Adrenal gland (tissue), 12 donors: ENCODE measurements around the gene IQCB1. TPM values are rescaled to one million over a fixed set of nuclear protein-coding genes. Genes with fewer than 3 reads are reported as not detected.

Experiments used
- DNase-seq, 7 donors: peaks; one replicate each; pipeline ENCODE4 v3.0.0-alpha.2; 2019 to 2020
- H3K27ac ChIP-seq, 5 donors: fragments of 200-600 bp; sonication (generic) in 4 of 5; 1 replicate in 3 of 5; 2 replicates in 2 of 5; pipeline versions ENCODE4 v1.5.1 to v1.8.0; 2016 to 2020; ENCODE audit warnings: mild to moderate bottlenecking in 1 of 5
- H3K27me3 ChIP-seq: fragments of 200-600 bp; 2 replicates; pipeline ENCODE4 v1.8.0; 2021
- H3K36me3 ChIP-seq, 2 donors: fragments of 200-600 bp; replicated peaks in 1 of 2; 1 replicate in 1 of 2; 2 replicates in 1 of 2; pipeline versions ENCODE4 v1.5.1 to v1.8.0; 2018 to 2022
- H3K4me1 ChIP-seq, 2 donors: fragments of 200-600 bp; replicated peaks in 1 of 2; 1 replicate in 1 of 2; 2 replicates in 1 of 2; pipeline versions ENCODE4 v1.5.1 to v1.8.0; 2018 to 2021
- H3K4me3 ChIP-seq, 4 donors: fragments of 200-600 bp; sonication (generic) in 3 of 4; one replicate each; pipeline ENCODE4 v1.5.1; 2016 to 2018
- H3K9me3 ChIP-seq, 3 donors: fragments of 200-600 bp; sonication (generic) in 1 of 3; replicated peaks in 1 of 3; 1 replicate in 2 of 3; 2 replicates in 1 of 3; pipeline versions ENCODE4 v1.5.1 to v1.8.0; 2016 to 2021
- CTCF ChIP-seq, 6 experiments: fragments of 450-650 bp in 4 of 6; fragments of 200-600 bp in 2 of 6; sonication (generic) in 1 of 6; IDR thresholded peaks; 1 replicate in 5 of 6; 2 replicates in 1 of 6; pipeline versions ENCODE4 v1.5.1 to v1.8.0; 2016 to 2021; ENCODE audit warnings: antibody characterized with exemption in 6 of 6, mild to moderate bottlenecking in 2 of 6, moderate library complexity in 1 of 6
- POLR2A ChIP-seq, 2 donors: fragments of 450-650 bp; IDR thresholded peaks; one replicate each; pipeline ENCODE4 v1.6.1; 2017; ENCODE audit warnings: antibody characterized with exemption in 2 of 2, mild to moderate bottlenecking in 2 of 2, moderate library complexity in 1 of 2
- WGBS, 4 donors: extraction: QIAGEN DNeasy Blood & Tissue Kit in 2 of 4; methylation state at CpG; one replicate each; pipeline versions ENCODE4 v1.1.5 to v1.1.7; 2013 to 2017; 5-methylcytosine and 5-hydroxymethylcytosine counted together
- intact Hi-C, 2 donors: fragments of 100-400 bp; cut with DNase I; formaldehyde crosslinking; loops; one replicate each; pipeline versions ENCODE4 v1.14.1 to v1.15.0; 2022 to 2023
- polyA plus RNA-seq, 3 donors: library from polyadenylated mRNA; stranded (reverse); fragments of 200-250 nt in 2 of 3; fragments of 350-450 nt in 1 of 3; fragmentation: Illumina TruSeq in 1 of 3; extraction: RNeasy Lipid Tissue Mini Kit (QIAGEN cat#74804) in 1 of 3; gene quantifications; one replicate each; pipeline ENCODE4 v1.2.3, GENCODE V29; 2013 to 2014
- total RNA-seq, 9 donors: library from RNA; depleted of rRNA in 4 of 9; stranded (reverse); fragments of >200 nt in 4 of 9; fragments of 120-200 nt in 1 of 9; fragmentation: NEBNext Ultra II Directional in 1 of 9; extraction: Animal tissue kit (Norgen Biotek cat#: 25700) in 1 of 9; gene quantifications; one replicate each; pipeline versions ENCODE4 v1.1.0 to v1.2.4, GENCODE V29; 2013 to 2023
- donor health status: healthy with polysubstance abuse.
- donor health status: Bipolar disorder and iron deficiency.
- donor health status: DM: yes; HTN: yes; CAD: no.
- donor health status: DM: no; HTN: no; CAD: no.
- donor health status: DM: no; HTN: no; CAD: no.
- donor health status: DM: yes; HTN: yes; CAD: no.

Gene IQCB1
- total and polyA plus RNA-seq, 12 donors = 6.5 to 22.9 (median 10.8) TPM

GRCh38 chr3:121736112-121736511, 98.7 kb downstream of the IQCB1 start:
- H3K36me3 ChIP-seq = no peaks in the 10 kb centered on the region
- H3K9me3 ChIP-seq = no peaks in the 10 kb centered on the region
- TF ChIP-seq CTCF (IDR thresholded peaks at IDR 0.05) (no peak), POLR2A (IDR thresholded peaks at IDR 0.05) (no peak)
- DNase-seq = no peak
- H3K4me1 ChIP-seq = peaks cover 4 to 37% of the 10 kb centered on the region in 2 donors
- WGBS, 4 donors = 63 to 76% (median 68%) methylated on average over 3 of the region's 3 CpGs
- H3K4me3 ChIP-seq = no peak overlapping the region
- no peaks in the 10 kb centered on the region for H3K27me3 ChIP-seq
- intact Hi-C loops = no loop called here
- H3K27ac ChIP-seq = no peak overlapping the region

DNA sequence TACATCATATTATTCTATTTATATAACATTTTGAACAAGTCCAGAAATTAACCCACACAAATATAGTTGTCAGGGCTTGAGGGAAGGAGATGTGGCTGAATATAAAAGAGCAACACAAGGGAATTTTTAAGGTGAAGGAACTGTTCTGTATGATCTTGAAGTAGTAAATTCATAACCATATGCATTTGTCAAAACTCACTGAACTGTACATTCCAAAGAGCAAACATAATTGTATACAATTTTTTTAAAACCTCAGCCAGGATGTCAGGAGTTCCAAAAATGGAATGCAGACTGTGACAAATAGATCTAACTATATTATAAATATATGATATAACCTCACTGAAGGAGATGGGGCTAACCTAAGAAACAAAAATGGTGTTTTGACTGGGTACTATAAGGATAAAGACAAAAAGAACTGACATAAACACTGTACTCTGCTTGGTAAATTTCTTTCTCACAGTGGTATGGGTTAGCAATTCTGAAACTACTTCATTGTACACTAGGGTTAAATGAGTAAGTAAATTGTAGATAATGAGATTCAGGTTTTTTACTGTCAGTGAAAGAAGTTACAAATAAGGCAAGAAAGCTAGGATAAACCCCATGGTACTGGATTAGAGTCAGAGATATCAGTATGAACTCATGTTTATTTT, 99.7 kb downstream of the IQCB1 start:
- H3K27me3 ChIP-seq = no peaks in the 10 kb centered on the region
- H3K9me3 ChIP-seq = no peaks in the 10 kb centered on the region
- H3K4me1 ChIP-seq = peaks cover 6 to 36% of the 10 kb centered on the region in 2 donors
- no peak overlapping the region for H3K4me3 ChIP-seq
- no peak for DNase-seq
- TF ChIP-seq CTCF (IDR thresholded peaks at IDR 0.05) (no peak), POLR2A (IDR thresholded peaks at IDR 0.05) (no peak)
- intact Hi-C loops = no loop called here
- H3K36me3 ChIP-seq = peaks cover 0 to 4% of the 10 kb centered on the region in 2 donors
- H3K27ac ChIP-seq = no peak overlapping the region

DNA sequence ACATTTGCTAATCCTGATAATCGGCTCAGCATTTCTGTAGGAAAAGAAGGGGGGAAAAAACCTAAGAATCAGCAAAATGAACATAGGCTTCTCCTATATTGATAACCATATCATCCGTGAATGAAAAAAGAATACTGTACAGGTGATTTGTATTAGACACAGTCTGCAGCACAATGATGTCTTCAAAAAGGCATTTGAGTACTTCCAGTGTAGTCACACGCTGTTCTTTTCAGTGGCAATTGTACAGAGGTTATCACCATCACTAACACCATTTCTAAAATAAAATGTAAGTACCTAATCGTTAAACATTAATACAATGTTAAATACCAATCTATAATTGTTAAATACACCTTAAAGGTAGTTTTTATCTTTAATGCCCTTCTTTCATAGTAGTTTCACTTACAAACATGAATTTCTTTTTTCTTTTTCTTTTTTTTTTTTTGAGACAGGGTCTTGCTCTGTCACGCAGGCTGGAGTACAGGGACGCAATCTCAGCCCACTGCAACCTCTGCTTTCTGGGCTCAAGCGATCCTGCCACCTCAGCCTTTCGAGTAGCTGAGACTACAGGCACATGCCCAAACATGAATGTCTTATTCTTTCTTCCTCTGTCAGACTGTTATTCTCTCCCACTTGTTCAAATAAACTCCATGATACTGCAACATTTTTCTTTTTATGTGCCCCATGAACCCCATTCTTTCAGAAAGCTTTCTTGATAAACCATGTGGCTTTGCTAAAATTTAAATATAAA, 103.7 kb downstream of the IQCB1 start:
- Histone ChIP-seq H3K4me1 (peaks cover 6 to 47% of the 10 kb centered on the region in 2 donors), H3K9me3 (no peaks in the 10 kb centered on the region), H3K27ac (peak overlapping the region in 1 of 5 donors; percentile 11), H3K4me3 (no peak overlapping the region), H3K27me3 (no peaks in the 10 kb centered on the region), H3K36me3 (peaks cover 0 to 39% of the 10 kb centered on the region in 2 donors)
- 76 to 89% (median 81%) methylated on average over 8 of the region's 8 CpGs for WGBS, 4 donors
- no peak for TF ChIP-seq CTCF (IDR thresholded peaks at IDR 0.05)
- no peak for TF ChIP-seq POLR2A (IDR thresholded peaks at IDR 0.05)
- no peak for DNase-seq
- intact Hi-C loops = no loop called here

GRCh38 chr3:121724130-121724529, 110.7 kb downstream of the IQCB1 start:
- WGBS, 4 donors = 85 to 94% (median 91%) methylated on average over 1 of the region's 1 CpG
- intact Hi-C loops = no loop called here

More at GRCh38 chr3:121724130-121724529, 110.7 kb downstream of the IQCB1 start:
- no peaks in the 10 kb centered on the region for H3K27me3 ChIP-seq
- peaks cover 0 to 23% of the 10 kb centered on the region in 2 donors for H3K4me1 ChIP-seq
- DNase-seq = no peak
- no peak overlapping the region for H3K27ac ChIP-seq
- H3K36me3 ChIP-seq = peaks cover 0 to 95% of the 10 kb centered on the region in 2 donors
- H3K4me3 ChIP-seq = no peak overlapping the region
- no peak for TF ChIP-seq CTCF (IDR thresholded peaks at IDR 0.05)
- TF ChIP-seq POLR2A (IDR thresholded peaks at IDR 0.05) = no peak
- H3K9me3 ChIP-seq = no peaks in the 10 kb centered on the region
